Measurements from ENCODE around the gene PKMYT1. TPM values are rescaled to one million over a fixed set of nuclear protein-coding genes. Genes with fewer than 3 reads are reported as not detected.

Gene PKMYT1
- total RNA-seq, 2 donors from 2014 or later = 5.9 TPM; not detected in 1

- no peak overlapping the region for H3K27ac ChIP-seq
- peaks cover 3 to 12% of the 10 kb centered on the region in 2 donors for H3K4me1 ChIP-seq (ENCODE audit: control insufficient read depth in 1 of 2, low read depth in 2 of 2)
- H3K27me3 ChIP-seq (replicated peaks; ENCODE audit: insufficient read depth) = no peaks in the 10 kb centered on the region
- H3K9me3 ChIP-seq = no peaks in the 10 kb centered on the region
- H3K36me3 ChIP-seq = no peaks in the 10 kb centered on the region
- DNase-seq (ENCODE audit: low spot score) = no peak
- no peak overlapping the region for H3K4me3 ChIP-seq
- TF ChIP-seq CTCF (IDR thresholded peaks at IDR 0.05) = no peak
- ATAC-seq (ENCODE audit: insufficient number of reproducible peaks, low FRiP score, low read depth) = no peak
Observed at GRCh38 chr16:2974319-2975056, 5.8 kb downstream of the PKMYT1 start.

GRCh38 chr16:2973605-2974318 lies 6.5 kb downstream of the PKMYT1 start:
- no peak for TF ChIP-seq CTCF (IDR thresholded peaks at IDR 0.05)
- Histone ChIP-seq H3K27ac (no peak overlapping the region), H3K4me3 (no peak overlapping the region), H3K9me3 (no peaks in the 10 kb centered on the region), H3K27me3 (replicated peaks; ENCODE audit: insufficient read depth) (no peaks in the 10 kb centered on the region), H3K36me3 (no peaks in the 10 kb centered on the region), H3K4me1 (ENCODE audit: control insufficient read depth in 1 of 2, low read depth in 2 of 2) (peaks cover 4 to 15% of the 10 kb centered on the region in 2 donors)
- ATAC-seq (ENCODE audit: insufficient number of reproducible peaks, low FRiP score, low read depth) (no peak), DNase-seq (ENCODE audit: low spot score) (no peak)

DNA sequence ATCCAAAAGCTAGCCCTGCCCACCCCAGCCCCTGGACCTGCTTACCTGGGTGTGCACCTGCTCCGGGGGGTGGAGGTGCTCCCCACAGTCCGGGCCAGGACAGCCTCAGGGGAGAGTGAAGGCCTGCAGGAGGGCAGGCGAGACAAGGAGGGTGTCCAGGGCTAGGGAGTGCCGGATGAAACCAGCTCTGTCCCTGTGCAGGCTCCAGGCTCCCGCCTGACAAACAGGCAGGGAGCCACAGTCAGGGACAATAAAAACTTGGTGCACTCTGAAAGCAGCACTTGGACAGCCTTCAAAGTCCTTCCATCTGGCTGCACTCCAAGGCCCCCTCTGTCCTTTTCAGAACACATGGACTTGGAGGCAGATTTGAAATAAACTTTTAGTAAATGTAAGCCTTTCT lies 7.2 kb downstream of the PKMYT1 start:
- TF ChIP-seq CTCF (IDR thresholded peaks at IDR 0.05) = no peak
- H3K27me3 ChIP-seq (replicated peaks; ENCODE audit: insufficient read depth) = no peaks in the 10 kb centered on the region
- no peak for ATAC-seq (ENCODE audit: insufficient number of reproducible peaks, low FRiP score, low read depth)
- DNase-seq (ENCODE audit: low spot score) = no peak
- no peak overlapping the region for H3K27ac ChIP-seq
- H3K9me3 ChIP-seq = no peaks in the 10 kb centered on the region
- H3K4me3 ChIP-seq = no peak overlapping the region
- H3K36me3 ChIP-seq = no peaks in the 10 kb centered on the region
- peaks cover 8 to 22% of the 10 kb centered on the region in 2 donors for H3K4me1 ChIP-seq (ENCODE audit: control insufficient read depth in 1 of 2, low read depth in 2 of 2)

GRCh38 chr16:2971985-2972784 lies 8.1 kb downstream of the PKMYT1 start:
- no peak overlapping the region for H3K4me3 ChIP-seq
- H3K36me3 ChIP-seq = no peaks in the 10 kb centered on the region
- no peaks in the 10 kb centered on the region for H3K9me3 ChIP-seq
- no peak overlapping the region for H3K27ac ChIP-seq
- H3K4me1 ChIP-seq (ENCODE audit: control insufficient read depth in 1 of 2, low read depth in 2 of 2) = peaks cover 8 to 24% of the 10 kb centered on the region in 2 donors
- H3K27me3 ChIP-seq (replicated peaks; ENCODE audit: insufficient read depth) = peaks cover 6% of the 10 kb centered on the region
- no peak for TF ChIP-seq CTCF (IDR thresholded peaks at IDR 0.05)
- ATAC-seq (ENCODE audit: insufficient number of reproducible peaks, low FRiP score, low read depth) (no peak), DNase-seq (ENCODE audit: low spot score) (no peak)
